H1 (cell line): ENCODE measurements around the gene MAML3. TPM values are rescaled to one million over a fixed set of nuclear protein-coding genes. Genes with fewer than 3 reads are reported as not detected.

Source experiments
- CHD7 ChIP-seq: fragments of 300-600 bp; sonication (generic); IDR thresholded peaks from 2 replicates; pipeline ENCODE4 v1.7.1; 2012; ENCODE audit warnings: low read length, moderate library complexity, mild to moderate bottlenecking, inconsistent platforms; ENCODE audit not compliant: insufficient replicate concordance
- EP300 ChIP-seq, 2 experiments: IDR thresholded peaks; 1 replicate in 1 of 2; 2 replicates in 1 of 2; pipeline ENCODE4 v1.6.1; 2011 to 2012; ENCODE audit warnings: low read depth in 2 of 2, low read length in 2 of 2, mild to moderate bottlenecking in 2 of 2, borderline replicate concordance in 1 of 2, inconsistent platforms in 1 of 2, moderate library complexity in 1 of 2
- SP2 ChIP-seq: IDR thresholded peaks from 2 replicates; pipeline ENCODE4 v1.6.1; 2012; ENCODE audit warnings: mild to moderate bottlenecking, low read length, inconsistent platforms
- polyA plus RNA-seq, 7 experiments: library from polyadenylated mRNA; depleted of rRNA in 3 of 7; stranded (reverse) in 5 of 7; unstranded in 2 of 7; fragments of >200 nt in 5 of 7; fragments of 200-250 nt in 2 of 7; gene quantifications; 1 replicate in 5 of 7; 2 replicates in 1 of 7; 4 replicates in 1 of 7; pipeline versions ENCODE4 v1.2.1 to v1.2.3, GENCODE V29; 2011 to 2013; ENCODE audit warnings: missing spikeins in 2 of 7, mixed read lengths in 2 of 7
- total RNA-seq: library from RNA; stranded (reverse); fragmentation: NEBNext Ultra II Directional; extraction: Animal tissue kit (Norgen Biotek cat#: 25700); gene quantifications from 2 replicates; pipeline ENCODE4 v1.2.1, GENCODE V29; 2021

The MAML3 gene
- total and polyA plus RNA-seq, 2 of the 8 experiments (the other 6 are each of a cell fraction or from before 2014, with no cell fraction given) = 2.1 to 5.7 TPM

GRCh38 chr4:139749338-139749737, 404.6 kb downstream of the MAML3 start (continued):
- TF ChIP-seq CHD7 (no peak), SP2 (no peak), EP300 (IDR thresholded peaks at IDR 0.05; ENCODE audit: borderline replicate concordance in 1 of 2, low read depth in 2 of 2, low read length in 2 of 2) (no peak)
